ENCODE data around the gene SLC22A13.

GRCh38 chr3:38276917-38277630, 11.5 kb downstream of the SLC22A13 start:
- no peak for TF ChIP-seq CTCF (IDR thresholded peaks at IDR 0.05)
- no peak for TF ChIP-seq POLR2A (IDR thresholded peaks at IDR 0.05)
